Measurements from ENCODE around the gene FAAP20.

FAAP20 gene

DNA sequence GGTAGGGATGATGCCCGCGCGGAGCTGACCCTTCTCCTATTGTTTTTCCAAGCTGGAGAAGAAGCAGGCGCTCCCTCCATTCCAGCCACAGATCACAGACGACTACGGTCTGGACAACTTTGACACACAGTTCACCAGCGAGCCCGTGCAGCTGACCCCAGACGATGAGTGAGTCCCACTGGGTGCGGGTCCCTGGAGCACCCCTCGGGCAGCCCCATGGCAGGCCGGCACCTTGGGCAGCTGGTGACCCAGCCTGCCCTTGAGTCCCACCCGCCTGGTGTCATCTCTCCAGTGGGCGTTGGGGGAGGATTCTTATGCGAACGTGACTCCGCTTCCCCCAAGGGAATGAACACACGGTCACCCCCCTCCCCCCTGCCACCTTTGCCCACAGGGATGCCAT is 10.0 kb downstream of the FAAP20 start:
- no peak for DNase-seq (ENCODE audit: low spot score)

GRCh38 chr1:2183937-2184334 is 10.6 kb downstream of the FAAP20 start:
- no peak for DNase-seq (ENCODE audit: low spot score)
- no peak for TF ChIP-seq CTCF (IDR thresholded peaks at IDR 0.05; ENCODE audit: extremely low read depth, missing control alignments)

More for the DNA sequence above, 10.0 kb downstream of the FAAP20 start:
- TF ChIP-seq CTCF (IDR thresholded peaks at IDR 0.05; ENCODE audit: extremely low read depth, missing control alignments) = no peak

DNA sequence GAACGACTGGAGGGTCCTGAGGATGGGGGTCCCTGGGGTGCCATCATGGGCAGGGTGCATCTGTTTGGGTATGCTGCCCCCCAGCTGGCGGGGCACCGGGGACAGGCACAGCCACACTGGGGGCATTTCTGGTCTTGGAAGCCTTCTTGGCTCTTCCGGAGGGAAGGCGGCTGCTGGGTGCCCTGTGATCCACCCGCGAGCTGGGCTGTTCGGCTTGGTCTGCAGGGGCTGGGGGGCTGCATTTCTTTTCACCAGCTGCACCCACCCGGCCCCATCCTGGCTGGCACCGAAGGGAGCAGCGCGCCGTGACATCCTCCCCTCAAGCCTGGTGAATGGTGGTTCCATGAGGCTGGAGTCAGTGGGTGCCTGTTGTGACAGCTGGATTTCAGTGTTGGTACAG is 12.2 kb downstream of the FAAP20 start:
- DNase-seq (ENCODE audit: low spot score) = no peak
- TF ChIP-seq CTCF (IDR thresholded peaks at IDR 0.05; ENCODE audit: extremely low read depth, missing control alignments) = no peak

DNA sequence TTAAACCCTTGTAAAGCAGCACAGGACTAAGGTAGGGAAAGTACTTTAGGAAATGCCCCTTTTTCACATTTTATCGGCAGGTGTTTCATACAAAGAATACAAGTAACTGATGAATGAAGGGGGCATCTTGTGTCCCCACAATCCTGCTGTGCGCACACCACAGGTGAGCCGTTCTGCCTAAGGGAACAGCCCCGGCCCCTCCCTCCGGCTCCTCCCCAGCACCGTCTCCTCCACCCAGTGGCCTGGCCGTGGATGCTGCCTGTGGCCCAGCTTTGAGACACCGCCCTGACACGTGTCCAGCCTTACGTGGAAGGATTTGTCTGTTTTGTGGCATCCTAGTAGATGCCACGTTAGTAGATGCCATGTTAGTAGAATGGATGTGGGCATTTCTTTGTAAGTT is 12.8 kb downstream of the FAAP20 start:
- no peak for TF ChIP-seq CTCF (IDR thresholded peaks at IDR 0.05; ENCODE audit: extremely low read depth, missing control alignments)
- no peak for DNase-seq (ENCODE audit: low spot score)

- TF ChIP-seq CTCF (IDR thresholded peaks at IDR 0.05; ENCODE audit: extremely low read depth, missing control alignments) = no peak
- DNase-seq (ENCODE audit: low spot score) = no peak
Measured at GRCh38 chr1:2181271-2181670, 13.3 kb downstream of the FAAP20 start.

DNA sequence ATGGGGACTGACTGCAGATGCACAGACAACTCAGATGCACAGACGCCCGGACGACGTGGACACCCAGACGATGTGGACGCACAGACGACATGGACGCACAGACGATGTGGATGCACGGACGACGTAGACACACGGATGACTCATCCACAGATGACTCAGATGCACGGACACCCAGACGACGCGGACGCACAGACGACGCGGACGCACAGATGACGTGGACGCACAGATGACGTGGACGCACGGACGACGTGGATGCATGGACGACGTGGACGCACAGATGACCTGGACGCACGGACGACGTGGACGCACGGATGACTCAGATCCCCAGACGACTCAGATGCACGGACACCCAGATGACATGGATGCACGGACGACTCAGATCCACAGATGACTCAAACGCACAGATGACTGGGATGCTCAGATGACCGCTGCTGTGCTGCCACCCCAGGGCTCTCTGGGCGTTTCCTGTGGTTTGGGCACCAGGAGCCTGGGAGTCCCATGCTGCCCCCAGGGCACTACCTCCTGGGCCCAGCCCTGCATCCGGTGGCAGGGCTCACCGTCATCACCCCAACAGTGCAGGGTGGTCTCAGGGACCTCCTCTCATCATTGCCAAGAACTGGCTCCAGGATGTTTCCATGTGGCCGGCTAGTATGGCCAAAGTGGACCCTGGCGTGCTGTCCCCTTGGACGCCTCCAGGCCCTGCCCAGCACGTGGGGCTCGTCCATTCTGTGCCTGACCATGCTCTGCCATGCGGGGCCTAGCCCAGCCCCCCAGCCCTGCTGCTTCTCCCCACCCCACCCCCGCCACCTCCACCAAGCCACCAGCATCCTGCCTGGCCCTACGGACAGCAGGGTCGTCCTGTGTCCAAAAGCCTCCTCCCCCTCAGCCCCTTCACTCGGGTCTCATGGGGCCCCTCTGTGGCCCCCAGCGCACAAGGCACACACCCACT is 14.0 kb downstream of the FAAP20 start:
- no peak for DNase-seq (ENCODE audit: low spot score)

More for the DNA sequence above, 14.0 kb downstream of the FAAP20 start:
- TF ChIP-seq CTCF (IDR thresholded peaks at IDR 0.05; ENCODE audit: extremely low read depth, missing control alignments) = no peak
